CD4-positive, alpha-beta memory T cell (primary cell): ENCODE measurements around the gene EDN2. TPM values are rescaled to one million over a fixed set of nuclear protein-coding genes. Genes with fewer than 3 reads are reported as not detected.

Source experiments
- CTCF ChIA-PET: fragments of 350-600 bp; sonication (Branson Sonifier 250); formaldehyde crosslinking; loops from one replicate; lab custom pipeline; 2021; ENCODE audit warnings: inconsistent platforms; ENCODE audit not compliant: partially characterized antibody; lab: Charles Lee
- POLR2A ChIA-PET: fragments of 350-600 bp; sonication (Branson Sonifier 250); formaldehyde crosslinking; loops from one replicate; lab custom pipeline; 2021; ENCODE audit not compliant: partially characterized antibody; lab: Charles Lee
- DNase-seq, 5 donors: peaks; one replicate each; pipeline versions ENCODE4 v3.0.0 to v3.0.0-alpha.2; 2020 to 2022; ENCODE audit warnings: mixed read lengths in 1 of 5
- H3K27ac ChIP-seq: one replicate; pipeline ENCODE4 v1.7.0; 2013; ENCODE audit warnings: low read depth, low read length
- H3K27me3 ChIP-seq: 2 replicates; pipeline ENCODE4 v1.7.0; 2013; ENCODE audit warnings: mild to moderate bottlenecking, low read length, moderate library complexity; ENCODE audit not compliant: insufficient read depth
- H3K36me3 ChIP-seq: 2 replicates; pipeline ENCODE4 v1.7.0; 2013; ENCODE audit warnings: mild to moderate bottlenecking, low read length, moderate library complexity; ENCODE audit not compliant: insufficient read depth
- H3K4me1 ChIP-seq: 2 replicates; pipeline ENCODE4 v1.7.0; 2013; ENCODE audit warnings: mild to moderate bottlenecking, low read length, moderate library complexity; ENCODE audit not compliant: insufficient read depth
- H3K4me3 ChIP-seq, 2 donors: one replicate each; pipeline ENCODE4 v1.7.0; 2013; ENCODE audit warnings: low read length in 2 of 2, mild to moderate bottlenecking in 1 of 2
- H3K9me3 ChIP-seq, 2 donors: one replicate each; pipeline ENCODE4 v1.7.0; 2013; ENCODE audit warnings: low read length in 2 of 2, control low read depth in 1 of 2; ENCODE audit not compliant: control insufficient read depth in 1 of 2
- H3K27ac Mint-ChIP-seq, 7 donors: one replicate each; pipeline ENCODE4 v1.8.0; 2020 to 2021; ENCODE audit warnings: mixed read lengths in 7 of 7, mild to moderate bottlenecking in 6 of 7, inconsistent platforms in 3 of 7, moderate library complexity in 3 of 7
- H3K27me3 Mint-ChIP-seq, 2 donors: one replicate each; pipeline ENCODE4 v1.8.0; 2020 to 2021; ENCODE audit warnings: mixed read lengths in 2 of 2
- H3K36me3 Mint-ChIP-seq, 2 donors: one replicate each; pipeline ENCODE4 v1.8.0; 2020 to 2021; ENCODE audit warnings: mixed read lengths in 2 of 2, inconsistent platforms in 1 of 2, mild to moderate bottlenecking in 1 of 2
- H3K4me1 Mint-ChIP-seq, 4 donors: one replicate each; pipeline ENCODE4 v1.8.0; 2020 to 2021; ENCODE audit warnings: mixed read lengths in 4 of 4, mild to moderate bottlenecking in 1 of 4
- H3K4me3 Mint-ChIP-seq, 8 donors: one replicate each; pipeline ENCODE4 v1.8.0; 2020 to 2021; ENCODE audit warnings: mixed read lengths in 8 of 8, mild to moderate bottlenecking in 7 of 8, moderate library complexity in 6 of 8, inconsistent platforms in 3 of 8
- H3K9me3 Mint-ChIP-seq, 8 donors: one replicate each; pipeline ENCODE4 v1.8.0; 2020 to 2021; ENCODE audit warnings: mixed read lengths in 8 of 8, mild to moderate bottlenecking in 5 of 8, inconsistent platforms in 3 of 8, moderate library complexity in 1 of 8
- intact Hi-C: fragments of 100-400 bp; cut with micrococcal nuclease; formaldehyde crosslinking; loops from one replicate; pipeline ENCODE4 v1.15.1; 2023
- polyA plus RNA-seq, 2 donors: library from polyadenylated mRNA; unstranded; fragments of 300-500 nt; fragmentation: Illumina TruSeq; gene quantifications; one replicate each; pipeline ENCODE4 v1.2.3, GENCODE V29; 2021
- total RNA-seq, 2 experiments: library from RNA; stranded (reverse); gene quantifications; one replicate each; pipeline ENCODE4 v1.2.3, GENCODE V29; 2021

Gene EDN2
- total and polyA plus RNA-seq, 4 experiments from 2014 or later = not detected

- H3K9me3 ChIP-seq = peaks cover 0 to 9% of the 10 kb centered on the region in 2 donors
Observed at GRCh38 chr1:41447995-41448770, 36.3 kb downstream of the EDN2 start.

GRCh38 chr1:41446851-41447610, 37.5 kb downstream of the EDN2 start:
- CTCF ChIA-PET = no interaction called here
- Mint-ChIP-seq H3K27ac (no peak overlapping the region), H3K4me3 (no peak overlapping the region), H3K27me3 (peaks cover 1 to 9% of the 10 kb centered on the region in 2 donors), H3K9me3 (peaks cover 0 to 23% (median 14%) of the 10 kb centered on the region in 8 donors), H3K4me1 (no peaks in the 10 kb centered on the region), H3K36me3 (no peaks in the 10 kb centered on the region)
- Histone ChIP-seq H3K36me3 (no peaks in the 10 kb centered on the region), H3K27me3 (no peaks in the 10 kb centered on the region), H3K4me1 (no peaks in the 10 kb centered on the region), H3K9me3 (peaks cover 0 to 9% of the 10 kb centered on the region in 2 donors), H3K4me3 (no peak overlapping the region), H3K27ac (no peak overlapping the region)
- POLR2A ChIA-PET = no interaction called here
- no peak for DNase-seq
- intact Hi-C loops = no loop called here

More at GRCh38 chr1:41447995-41448770, 36.3 kb downstream of the EDN2 start:
- H3K36me3 Mint-ChIP-seq = no peaks in the 10 kb centered on the region
- peaks cover 0 to 22% (median 14%) of the 10 kb centered on the region in 8 donors for H3K9me3 Mint-ChIP-seq
- DNase-seq = no peak
- no peak overlapping the region for H3K4me3 Mint-ChIP-seq
- Histone ChIP-seq H3K36me3 (no peaks in the 10 kb centered on the region), H3K27me3 (no peaks in the 10 kb centered on the region), H3K4me3 (no peak overlapping the region), H3K4me1 (no peaks in the 10 kb centered on the region), H3K27ac (no peak overlapping the region)
- peaks cover 1 to 7% of the 10 kb centered on the region in 2 donors for H3K27me3 Mint-ChIP-seq
- H3K27ac Mint-ChIP-seq = no peak overlapping the region
- CTCF ChIA-PET = no interaction called here
- intact Hi-C loops = no loop called here
- POLR2A ChIA-PET = no interaction called here
- H3K4me1 Mint-ChIP-seq = no peaks in the 10 kb centered on the region

- no peak overlapping the region for H3K4me3 ChIP-seq
- intact Hi-C loops = no loop called here
- CTCF ChIA-PET = interaction anchor here (1.3 to 1.6 kb wide), 3 partner anchors 12 to 27 kb away, joined by 3 to 5 read pairs (median 3); no protein-coding TSS in a partner anchor
Observed at GRCh38 chr1:41444785-41445184, 39.7 kb downstream of the EDN2 start.

GRCh38 chr1:41444246-41444645, 40.2 kb downstream of the EDN2 start:
- POLR2A ChIA-PET = interaction anchor here (0.7 kb wide), 1 partner anchor 134 kb away, joined by 3 read pairs; no protein-coding TSS in a partner anchor
- intact Hi-C loops = no loop called here
- H3K4me3 ChIP-seq = no peak overlapping the region
- Mint-ChIP-seq H3K4me1 (no peaks in the 10 kb centered on the region), H3K9me3 (peaks cover 0 to 23% (median 14%) of the 10 kb centered on the region in 8 donors), H3K27me3 (peaks cover 5 to 9% of the 10 kb centered on the region in 2 donors), H3K27ac (no peak overlapping the region), H3K4me3 (no peak overlapping the region), H3K36me3 (no peaks in the 10 kb centered on the region)
- DNase-seq = no peak
- no peaks in the 10 kb centered on the region for H3K36me3 ChIP-seq
- no peaks in the 10 kb centered on the region for H3K4me1 ChIP-seq
- peaks cover 0 to 9% of the 10 kb centered on the region in 2 donors for H3K9me3 ChIP-seq
- CTCF ChIA-PET = interaction anchor here (1.5 to 1.6 kb wide), 2 partner anchors 12 to 27 kb away, joined by 3 to 5 read pairs; no protein-coding TSS in a partner anchor
- H3K27ac ChIP-seq = no peak overlapping the region
- no peaks in the 10 kb centered on the region for H3K27me3 ChIP-seq

More at GRCh38 chr1:41444785-41445184, 39.7 kb downstream of the EDN2 start:
- H3K4me1 ChIP-seq = no peaks in the 10 kb centered on the region
- no peaks in the 10 kb centered on the region for H3K36me3 ChIP-seq
- POLR2A ChIA-PET = no interaction called here
- no peaks in the 10 kb centered on the region for H3K4me1 Mint-ChIP-seq
- no peaks in the 10 kb centered on the region for H3K36me3 Mint-ChIP-seq
- H3K27ac ChIP-seq = no peak overlapping the region
- no peaks in the 10 kb centered on the region for H3K27me3 ChIP-seq
- no peak overlapping the region for H3K4me3 Mint-ChIP-seq
- peaks cover 0 to 23% (median 14%) of the 10 kb centered on the region in 8 donors for H3K9me3 Mint-ChIP-seq
- H3K27ac Mint-ChIP-seq = no peak overlapping the region
- peaks cover 0 to 9% of the 10 kb centered on the region in 2 donors for H3K9me3 ChIP-seq
- no peak for DNase-seq
- peaks cover 5 to 9% of the 10 kb centered on the region in 2 donors for H3K27me3 Mint-ChIP-seq

GRCh38 chr1:41442697-41443251, 41.7 kb downstream of the EDN2 start:
- intact Hi-C loops = no loop called here
- Histone ChIP-seq H3K27ac (no peak overlapping the region), H3K4me3 (no peak overlapping the region), H3K36me3 (no peaks in the 10 kb centered on the region), H3K4me1 (no peaks in the 10 kb centered on the region), H3K9me3 (peaks cover 0 to 9% of the 10 kb centered on the region in 2 donors), H3K27me3 (no peaks in the 10 kb centered on the region)
- Mint-ChIP-seq H3K4me3 (no peak overlapping the region), H3K9me3 (peaks cover 0 to 23% (median 14%) of the 10 kb centered on the region in 8 donors), H3K27ac (no peak overlapping the region), H3K27me3 (peaks cover 7% of the 10 kb centered on the region in 2 donors), H3K36me3 (no peaks in the 10 kb centered on the region), H3K4me1 (no peaks in the 10 kb centered on the region)
- ChIA-PET CTCF (no interaction called here), POLR2A (no interaction called here)
- DNase-seq = no peak

GRCh38 chr1:41440321-41441085, 44.0 kb downstream of the EDN2 start:
- H3K9me3 ChIP-seq = peaks cover 0 to 9% of the 10 kb centered on the region in 2 donors
- peaks cover 0 to 20% (median 13%) of the 10 kb centered on the region in 8 donors for H3K9me3 Mint-ChIP-seq
- intact Hi-C loops = no loop called here
- CTCF ChIA-PET = no interaction called here
- H3K4me3 Mint-ChIP-seq = no peak overlapping the region
- no peak for DNase-seq
- H3K36me3 ChIP-seq = no peaks in the 10 kb centered on the region
- no peak overlapping the region for H3K4me3 ChIP-seq
- H3K27ac ChIP-seq = no peak overlapping the region
- H3K27ac Mint-ChIP-seq = no peak overlapping the region
- H3K27me3 ChIP-seq = no peaks in the 10 kb centered on the region
- no peaks in the 10 kb centered on the region for H3K36me3 Mint-ChIP-seq
- no peaks in the 10 kb centered on the region for H3K4me1 Mint-ChIP-seq
- H3K4me1 ChIP-seq = no peaks in the 10 kb centered on the region
- POLR2A ChIA-PET = no interaction called here
- H3K27me3 Mint-ChIP-seq = peaks cover 6 to 9% of the 10 kb centered on the region in 2 donors
